Endodermal cell (in vitro differentiated cells): ENCODE results near the gene CYP2F1. TPM values are rescaled to one million over a fixed set of nuclear protein-coding genes. Genes with fewer than 3 reads are reported as not detected.
"Not testable (repeated sequence)": the region's sequence is repeated elsewhere in the genome, so short reads cannot be mapped to it uniquely, and the experiment has no call there.

Experiments
- DNase-seq: peaks from one replicate; pipeline ENCODE4 v3.0.0-alpha.2; 2017
- H3K27ac ChIP-seq: 2 replicates; pipeline ENCODE4 v1.5.1; 2013; ENCODE audit warnings: mild to moderate bottlenecking, low read depth, low read length, moderate library complexity
- H3K27me3 ChIP-seq: 2 replicates; pipeline ENCODE4 v1.6.1; 2013; ENCODE audit warnings: mild to moderate bottlenecking, low read length, moderate library complexity; ENCODE audit not compliant: insufficient read depth, control insufficient read depth, poor library complexity, severe bottlenecking
- H3K36me3 ChIP-seq: 2 replicates; pipeline ENCODE4 v1.7.0; 2013; ENCODE audit warnings: mild to moderate bottlenecking, low read length, moderate library complexity; ENCODE audit not compliant: control insufficient read depth, insufficient read depth
- H3K4me1 ChIP-seq: one replicate; pipeline ENCODE4 v1.7.0; 2013; ENCODE audit warnings: low read length; ENCODE audit not compliant: control insufficient read depth, insufficient read depth
- H3K4me3 ChIP-seq: 2 replicates; pipeline ENCODE4 v1.5.1; 2013; ENCODE audit warnings: mild to moderate bottlenecking, low read length, moderate library complexity
- H3K9ac ChIP-seq: 2 replicates; pipeline ENCODE4 v1.6.1; 2013; ENCODE audit warnings: mild to moderate bottlenecking, low read length, moderate library complexity; ENCODE audit not compliant: poor library complexity, severe bottlenecking; ENCODE audit errors: extremely low read depth
- H3K9me3 ChIP-seq: 2 replicates; pipeline ENCODE4 v1.6.1; 2013; ENCODE audit warnings: mild to moderate bottlenecking, low read length, moderate library complexity; ENCODE audit not compliant: control insufficient read depth
- H3K27ac Mint-ChIP-seq: 2 replicates; pipeline ENCODE4 v1.8.0; 2020; ENCODE audit warnings: mixed read lengths
- H3K27me3 Mint-ChIP-seq: 2 replicates; pipeline ENCODE4 v1.8.0; 2021; ENCODE audit warnings: mild to moderate bottlenecking, mixed read lengths; ENCODE audit not compliant: insufficient read depth
- H3K36me3 Mint-ChIP-seq: 2 replicates; pipeline ENCODE4 v1.8.0; 2020; ENCODE audit warnings: low read depth, mixed read lengths
- H3K4me1 Mint-ChIP-seq: 2 replicates; pipeline ENCODE4 v1.8.0; 2020; ENCODE audit warnings: mixed read lengths
- H3K4me3 Mint-ChIP-seq: 2 replicates; pipeline ENCODE4 v1.8.0; 2020; ENCODE audit warnings: mild to moderate bottlenecking, moderate library complexity, mixed read lengths
- H3K9me3 Mint-ChIP-seq: 2 replicates; pipeline ENCODE4 v1.8.0; 2020; ENCODE audit warnings: mild to moderate bottlenecking, mixed read lengths
- WGBS, 2 experiments: methylation state at CpG; one replicate each; pipeline versions ENCODE4 v1.1.5 to v1.1.7; 2013; ENCODE audit warnings: missing lambda C conversion rate in 2 of 2, mixed read lengths in 1 of 2; ENCODE audit not compliant: insufficient coverage in 1 of 2, insufficient read length in 1 of 2; 5-methylcytosine and 5-hydroxymethylcytosine counted together
- total RNA-seq, 2 donors: library from RNA; stranded (reverse); fragmentation: NEBNext Ultra II Directional in 1 of 2; extraction: Animal tissue kit (Norgen Biotek cat#: 25700) in 1 of 2; gene quantifications; 2 replicates in 1 of 2; 3 replicates in 1 of 2; pipeline ENCODE4 v1.2.1, GENCODE V29; 2021
- TF ChIP-seq, protein P1 (sequence below): fragments of 200-600 bp; sonication (generic); conservative IDR thresholded peaks from 2 replicates; pipeline ENCODE4 v1.5.0; 2021; ENCODE audit warnings: antibody characterized with exemption, mild to moderate bottlenecking

Gene CYP2F1
- total RNA-seq, 2 donors from 2014 or later, result not detected

DNA sequence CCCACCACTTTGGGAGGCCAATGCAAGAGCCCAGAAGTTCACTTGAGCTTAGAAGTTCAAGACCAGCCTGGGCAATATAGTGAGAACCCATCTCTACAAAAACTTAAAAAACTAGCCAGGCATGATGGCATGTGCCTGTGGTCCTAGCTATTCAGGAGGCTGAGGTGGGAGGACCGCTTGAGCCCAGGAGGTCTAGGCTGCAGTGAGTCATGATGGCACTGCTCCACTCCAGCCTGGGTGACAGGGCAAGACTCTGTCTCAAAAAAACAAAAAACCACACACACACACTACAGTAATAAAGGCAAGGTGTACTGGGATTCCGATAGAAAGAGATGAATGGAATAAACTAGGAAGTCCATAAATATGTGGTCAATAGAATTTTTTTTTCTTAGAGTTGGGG lies 35.6 kb downstream of the CYP2F1 start:
- TF ChIP-seq, protein P1, sequence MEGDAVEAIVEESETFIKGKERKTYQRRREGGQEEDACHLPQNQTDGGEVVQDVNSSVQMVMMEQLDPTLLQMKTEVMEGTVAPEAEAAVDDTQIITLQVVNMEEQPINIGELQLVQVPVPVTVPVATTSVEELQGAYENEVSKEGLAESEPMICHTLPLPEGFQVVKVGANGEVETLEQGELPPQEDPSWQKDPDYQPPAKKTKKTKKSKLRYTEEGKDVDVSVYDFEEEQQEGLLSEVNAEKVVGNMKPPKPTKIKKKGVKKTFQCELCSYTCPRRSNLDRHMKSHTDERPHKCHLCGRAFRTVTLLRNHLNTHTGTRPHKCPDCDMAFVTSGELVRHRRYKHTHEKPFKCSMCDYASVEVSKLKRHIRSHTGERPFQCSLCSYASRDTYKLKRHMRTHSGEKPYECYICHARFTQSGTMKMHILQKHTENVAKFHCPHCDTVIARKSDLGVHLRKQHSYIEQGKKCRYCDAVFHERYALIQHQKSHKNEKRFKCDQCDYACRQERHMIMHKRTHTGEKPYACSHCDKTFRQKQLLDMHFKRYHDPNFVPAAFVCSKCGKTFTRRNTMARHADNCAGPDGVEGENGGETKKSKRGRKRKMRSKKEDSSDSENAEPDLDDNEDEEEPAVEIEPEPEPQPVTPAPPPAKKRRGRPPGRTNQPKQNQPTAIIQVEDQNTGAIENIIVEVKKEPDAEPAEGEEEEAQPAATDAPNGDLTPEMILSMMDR, result no peak
- no peak overlapping the region for H3K27ac ChIP-seq
- H3K4me1 ChIP-seq, result no peaks in the 10 kb centered on the region
- no peaks in the 10 kb centered on the region for H3K9me3 Mint-ChIP-seq
- H3K27me3 Mint-ChIP-seq, result no peaks in the 10 kb centered on the region
- H3K27ac Mint-ChIP-seq, result no peak overlapping the region
- no peak overlapping the region for H3K4me3 ChIP-seq
- H3K36me3 ChIP-seq, result no peaks in the 10 kb centered on the region
- H3K4me1 Mint-ChIP-seq, result no peaks in the 10 kb centered on the region
- no peaks in the 10 kb centered on the region for H3K9me3 ChIP-seq
- DNase-seq, result no peak
- H3K9ac ChIP-seq, result no peak overlapping the region
- WGBS, 2 experiments, result 97% methylated on average over 2 of the region's 2 CpGs; no CpG with 5 or more reads in 1 of the 2 experiments
- no peaks in the 10 kb centered on the region for H3K27me3 ChIP-seq
- no peaks in the 10 kb centered on the region for H3K36me3 Mint-ChIP-seq
- H3K4me3 Mint-ChIP-seq, result no peak overlapping the region

DNA sequence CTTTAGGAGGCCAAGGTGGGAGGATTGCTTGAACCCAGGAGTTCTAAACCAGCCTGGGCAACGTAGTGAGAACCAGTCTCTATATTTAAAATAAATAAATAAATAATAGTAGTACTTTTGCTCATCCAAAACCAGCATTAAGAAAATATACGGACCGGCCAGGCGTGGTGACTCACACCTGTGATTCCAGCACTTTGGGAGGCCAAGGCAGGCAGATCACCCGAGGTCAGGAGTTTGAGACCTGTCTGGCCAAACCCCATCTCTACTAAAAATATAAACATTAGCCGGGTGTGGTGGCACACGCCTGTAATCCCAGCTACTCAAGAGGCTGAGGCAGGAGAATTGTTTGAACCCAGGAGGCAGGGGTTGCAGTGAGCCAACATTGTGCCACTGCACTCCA lies 36.8 kb downstream of the CYP2F1 start:
- WGBS, 2 experiments, result 85 to 92% methylated on average over 5 to 6 of the region's 7 CpGs
- not testable (repeated sequence) for H3K4me3 ChIP-seq, H3K36me3 Mint-ChIP-seq, H3K4me3 Mint-ChIP-seq, H3K27ac Mint-ChIP-seq, H3K36me3 ChIP-seq, DNase-seq, H3K9ac ChIP-seq, H3K27me3 ChIP-seq, H3K27me3 Mint-ChIP-seq, H3K4me1 Mint-ChIP-seq, H3K4me1 ChIP-seq, H3K9me3 Mint-ChIP-seq, H3K9me3 ChIP-seq, H3K27ac ChIP-seq

DNA sequence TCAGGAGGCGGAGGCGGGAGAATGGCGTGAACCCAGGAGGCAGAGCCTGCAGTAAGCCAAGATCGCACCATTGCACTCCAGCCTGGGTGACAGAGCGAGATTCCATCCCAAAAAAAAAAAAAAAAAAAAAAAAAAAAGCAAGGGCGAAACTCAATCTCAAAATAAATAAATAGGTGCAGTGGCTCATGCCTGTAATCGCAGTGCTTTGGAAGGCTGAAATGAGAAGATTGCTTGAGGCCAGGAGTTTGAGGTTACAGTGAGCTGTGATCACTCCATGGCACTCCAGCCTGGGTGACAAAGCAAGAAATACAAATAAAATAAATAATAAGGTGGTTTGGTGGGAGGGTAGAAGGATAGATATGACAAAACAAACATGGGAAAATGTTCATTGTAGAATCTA lies 39.8 kb downstream of the CYP2F1 start:
- Histone ChIP-seq H3K4me1 (no peaks in the 10 kb centered on the region), H3K27ac (no peak overlapping the region), H3K9me3 (peaks cover 6% of the 10 kb centered on the region), H3K4me3 (no peak overlapping the region), H3K27me3 (no peaks in the 10 kb centered on the region), H3K36me3 (no peaks in the 10 kb centered on the region), H3K9ac (no peak overlapping the region)
- WGBS, 2 experiments, result 100% methylated on average over 4 to 6 of the region's 7 CpGs
- H3K9me3 Mint-ChIP-seq, result peaks cover 15% of the 10 kb centered on the region
- no peak overlapping the region for H3K4me3 Mint-ChIP-seq
- no peaks in the 10 kb centered on the region for H3K4me1 Mint-ChIP-seq
- no peak for DNase-seq
- TF ChIP-seq, protein P1, result no peak
- H3K27me3 Mint-ChIP-seq, result no peaks in the 10 kb centered on the region
- H3K36me3 Mint-ChIP-seq, result no peaks in the 10 kb centered on the region
- H3K27ac Mint-ChIP-seq, result no peak overlapping the region

DNA sequence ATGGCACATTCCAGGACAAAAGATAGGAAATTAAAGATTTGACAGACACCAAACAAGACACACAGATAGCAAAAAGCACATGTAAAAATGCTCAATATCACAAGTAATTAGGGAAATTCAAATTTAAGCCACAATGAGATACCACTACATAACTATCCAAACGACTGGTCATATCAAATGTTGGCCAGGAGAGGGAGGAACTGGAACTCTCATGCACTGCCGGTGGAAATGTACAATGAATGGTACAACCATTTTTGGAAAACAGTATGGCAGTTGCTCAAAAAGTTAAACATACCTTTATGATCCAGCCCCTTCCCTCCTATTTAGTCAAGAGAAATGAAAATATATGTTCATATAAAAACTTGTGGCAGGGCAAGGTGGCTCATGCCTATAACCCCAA lies 42.0 kb downstream of the CYP2F1 start:
- Mint-ChIP-seq H3K4me3 (no peak overlapping the region), H3K27me3 (no peaks in the 10 kb centered on the region), H3K9me3 (peaks cover 15% of the 10 kb centered on the region), H3K4me1 (no peaks in the 10 kb centered on the region), H3K27ac (no peak overlapping the region), H3K36me3 (no peaks in the 10 kb centered on the region)
- TF ChIP-seq, protein P1, result peak; percentile 35
- no peak for DNase-seq
- no peak overlapping the region for H3K9ac ChIP-seq
- no peaks in the 10 kb centered on the region for H3K4me1 ChIP-seq
- H3K36me3 ChIP-seq, result no peaks in the 10 kb centered on the region
- 100% methylated on average over 1 to 2 of the region's 2 CpGs for WGBS, 2 experiments
- H3K27ac ChIP-seq, result no peak overlapping the region
- H3K9me3 ChIP-seq, result peaks cover 6% of the 10 kb centered on the region
- no peak overlapping the region for H3K4me3 ChIP-seq
- H3K27me3 ChIP-seq, result no peaks in the 10 kb centered on the region
